Measurements from ENCODE around the gene SLIT3.
"Not testable (repeated sequence)": the region's sequence is repeated elsewhere in the genome, so short reads cannot be mapped to it uniquely, and the experiment has no call there.

The SLIT3 gene

DNA sequence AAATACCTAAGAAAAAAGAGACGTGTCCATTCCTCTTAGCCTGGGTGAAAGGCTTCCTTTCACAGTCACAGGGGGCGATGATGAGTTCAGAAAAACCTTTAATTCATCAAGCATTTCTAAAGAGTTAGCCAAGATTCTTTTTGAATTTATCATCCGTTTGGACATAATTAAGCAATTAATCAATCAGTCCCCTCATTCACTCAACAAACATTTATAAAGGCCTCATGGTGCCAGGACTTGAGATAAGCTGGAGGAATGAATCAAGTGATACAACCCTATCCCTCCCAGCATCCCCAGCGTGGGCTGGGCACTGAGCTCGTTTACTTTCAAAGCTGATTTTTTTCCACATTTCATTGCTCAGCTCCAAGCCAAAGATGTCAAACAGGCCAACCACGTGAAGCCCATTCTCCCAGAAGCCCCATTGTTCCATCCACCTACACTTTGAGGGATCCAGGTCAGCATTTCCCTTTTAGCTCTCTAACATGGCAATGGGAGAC, 140.5 kb downstream of the SLIT3 start:
- no peak overlapping the region for H3K4me3 ChIP-seq (ENCODE audit: low read length)
- no peak for DNase-seq (ENCODE audit: low read depth, low spot score)

DNA sequence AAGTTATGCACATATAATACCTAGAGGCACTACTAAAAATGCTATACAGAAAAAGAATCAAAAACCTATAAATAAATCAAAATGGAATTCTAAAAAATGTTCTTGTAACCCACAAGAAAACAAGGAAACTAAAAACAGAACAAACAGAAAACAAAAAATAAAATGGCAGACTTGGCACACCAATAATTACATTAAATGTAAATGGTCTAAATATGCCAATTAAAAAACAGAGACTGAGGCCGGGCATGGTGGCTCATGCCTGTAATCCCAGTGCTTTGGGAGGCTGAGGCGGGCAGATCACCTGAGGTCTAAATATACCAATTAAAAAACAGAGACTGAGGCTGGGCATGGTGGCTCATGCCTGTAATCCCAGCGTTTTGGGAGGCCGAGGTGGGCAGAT, 142.2 kb downstream of the SLIT3 start:
- H3K4me3 ChIP-seq (ENCODE audit: low read length), result no peak overlapping the region
- DNase-seq (ENCODE audit: low read depth, low spot score), result no peak

DNA sequence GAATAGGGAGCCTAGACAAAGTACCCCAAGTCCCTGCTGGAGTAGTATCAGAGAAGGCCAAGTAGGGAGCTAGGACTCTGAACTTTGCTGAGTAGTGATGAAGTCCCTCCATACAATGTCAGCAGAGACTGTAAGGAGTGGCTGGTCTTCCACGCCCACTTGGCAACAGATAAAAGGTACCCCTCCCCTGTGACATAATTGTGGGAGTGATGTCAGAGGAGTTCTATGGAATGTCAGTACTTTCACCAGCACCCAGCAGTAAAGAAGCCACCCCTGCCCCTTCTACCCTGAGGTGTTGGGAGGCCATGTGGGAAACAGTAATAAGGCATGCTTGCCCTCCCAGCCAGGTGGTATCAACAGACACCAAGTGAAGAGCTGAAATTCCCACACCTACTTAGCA, 143.9 kb downstream of the SLIT3 start:
- H3K4me3 ChIP-seq (ENCODE audit: low read length), result no peak overlapping the region
- no peak for DNase-seq (ENCODE audit: low read depth, low spot score)

DNA sequence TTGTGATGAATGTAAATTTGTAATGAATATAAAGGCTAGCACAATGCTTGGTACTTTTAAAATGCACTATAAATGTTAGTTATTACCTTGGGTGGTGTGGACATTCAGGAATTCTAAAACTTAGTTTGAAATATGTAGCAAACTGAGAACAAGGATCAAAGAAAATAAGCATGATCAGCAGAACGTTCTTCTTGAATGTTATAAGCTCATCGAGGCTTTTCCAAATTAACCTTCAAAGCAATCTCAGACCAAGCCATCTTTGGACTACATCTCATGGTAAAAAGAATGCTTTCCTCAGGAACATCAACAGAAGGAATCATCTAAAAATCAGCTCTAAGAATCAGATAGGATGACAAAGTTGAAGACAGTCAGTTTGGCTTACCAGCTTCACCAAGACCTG, 146.3 kb downstream of the SLIT3 start:
- H3K4me3 ChIP-seq (ENCODE audit: low read length), result no peak overlapping the region
- DNase-seq (ENCODE audit: low read depth, low spot score), result no peak

- H3K4me3 ChIP-seq (ENCODE audit: low read length), result no peak overlapping the region
- DNase-seq (ENCODE audit: low read depth, low spot score), result no peak
Measured at GRCh38 chr5:169153405-169153804, 147.5 kb downstream of the SLIT3 start.

DNA sequence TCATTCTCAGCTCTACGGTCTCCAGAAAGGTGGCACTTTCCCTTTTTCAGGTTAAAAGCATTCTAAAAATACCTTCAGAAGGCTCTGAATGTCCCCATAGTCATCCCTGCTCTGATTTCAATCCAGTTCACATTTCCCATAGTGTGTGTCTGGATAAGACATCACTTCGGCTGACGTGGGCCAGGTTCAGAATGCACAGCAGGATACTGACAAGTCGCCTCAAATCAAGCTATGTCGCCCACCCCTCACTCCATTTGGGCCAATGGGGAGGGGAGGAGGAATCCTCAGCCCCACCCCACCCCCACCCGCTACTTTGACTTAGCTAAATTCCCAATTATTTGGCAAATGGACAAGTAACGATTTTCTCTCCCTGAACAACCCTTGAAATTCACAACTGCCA, 148.0 kb downstream of the SLIT3 start:
- no peak for DNase-seq (ENCODE audit: low read depth, low spot score)

DNA sequence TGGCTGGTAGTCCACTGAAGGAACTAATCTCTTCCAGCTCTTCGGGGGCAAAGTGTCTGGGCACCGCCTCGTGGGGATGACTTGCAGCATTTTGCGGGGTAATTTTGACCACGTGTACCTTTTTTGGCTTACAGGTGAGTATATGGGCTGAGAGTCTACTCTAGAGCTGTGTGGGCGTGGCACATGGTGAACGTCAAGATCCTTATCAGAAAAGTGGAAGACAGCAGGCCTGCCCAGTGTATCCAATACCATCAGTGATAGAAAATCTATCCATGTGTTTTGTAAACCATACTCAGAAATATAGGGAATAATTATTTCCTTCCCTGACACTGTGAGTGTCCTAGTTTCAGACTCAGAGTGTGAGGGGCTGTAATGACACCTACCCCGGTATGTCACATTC, 148.5 kb downstream of the SLIT3 start:
- DNase-seq (ENCODE audit: low read depth, low spot score), result no peak
- H3K4me3 ChIP-seq (ENCODE audit: low read length), result no peak overlapping the region

More for the DNA sequence above, 148.0 kb downstream of the SLIT3 start:
- no peak overlapping the region for H3K4me3 ChIP-seq (ENCODE audit: low read length)

GRCh38 chr5:169151051-169151805, 149.7 kb downstream of the SLIT3 start:
- no peak for DNase-seq (ENCODE audit: low read depth, low spot score)
- H3K4me3 ChIP-seq (ENCODE audit: low read length), result no peak overlapping the region

GRCh38 chr5:169150108-169150507, 150.8 kb downstream of the SLIT3 start:
- no peak for DNase-seq (ENCODE audit: low read depth, low spot score)
- H3K4me3 ChIP-seq (ENCODE audit: low read length), result no peak overlapping the region

DNA sequence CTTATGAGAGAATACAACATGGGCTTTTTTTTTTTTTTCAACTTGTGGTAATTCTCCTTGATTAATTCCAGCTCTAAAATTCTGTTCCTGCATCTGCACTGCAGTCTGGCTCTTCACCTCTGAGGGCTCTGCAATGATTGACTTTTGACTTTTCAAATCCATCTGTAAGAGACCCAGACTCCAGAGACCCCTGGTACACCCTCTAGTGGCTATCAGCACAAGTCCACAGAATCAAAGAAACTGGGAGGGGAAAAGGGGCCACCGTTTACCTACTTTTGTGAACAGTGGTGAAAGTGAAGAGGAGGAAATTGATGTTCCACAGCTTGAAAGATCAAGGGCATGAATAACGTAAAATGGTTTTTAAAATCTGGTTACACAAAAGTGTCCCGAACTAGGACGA, 151.6 kb downstream of the SLIT3 start:
- peak; percentile 11 for DNase-seq (ENCODE audit: low read depth, low spot score)
- no peak overlapping the region for H3K4me3 ChIP-seq (ENCODE audit: low read length)

GRCh38 chr5:169148138-169148740, 152.7 kb downstream of the SLIT3 start:
- no peak for DNase-seq (ENCODE audit: low read depth, low spot score)
- no peak overlapping the region for H3K4me3 ChIP-seq (ENCODE audit: low read length)

- H3K4me3 ChIP-seq (ENCODE audit: low read length), result no peak overlapping the region
Measured at GRCh38 chr5:169147534-169147933, 153.4 kb downstream of the SLIT3 start.

GRCh38 chr5:169146158-169146557, 154.8 kb downstream of the SLIT3 start:
- DNase-seq (ENCODE audit: low read depth, low spot score), result no peak
- H3K4me3 ChIP-seq (ENCODE audit: low read length), result no peak overlapping the region

More at GRCh38 chr5:169147534-169147933, 153.4 kb downstream of the SLIT3 start:
- no peak for DNase-seq (ENCODE audit: low read depth, low spot score)

- no peak overlapping the region for H3K4me3 ChIP-seq (ENCODE audit: low read length)
- no peak for DNase-seq (ENCODE audit: low read depth, low spot score)
Measured at GRCh38 chr5:169142264-169142970, 158.5 kb downstream of the SLIT3 start.

DNA sequence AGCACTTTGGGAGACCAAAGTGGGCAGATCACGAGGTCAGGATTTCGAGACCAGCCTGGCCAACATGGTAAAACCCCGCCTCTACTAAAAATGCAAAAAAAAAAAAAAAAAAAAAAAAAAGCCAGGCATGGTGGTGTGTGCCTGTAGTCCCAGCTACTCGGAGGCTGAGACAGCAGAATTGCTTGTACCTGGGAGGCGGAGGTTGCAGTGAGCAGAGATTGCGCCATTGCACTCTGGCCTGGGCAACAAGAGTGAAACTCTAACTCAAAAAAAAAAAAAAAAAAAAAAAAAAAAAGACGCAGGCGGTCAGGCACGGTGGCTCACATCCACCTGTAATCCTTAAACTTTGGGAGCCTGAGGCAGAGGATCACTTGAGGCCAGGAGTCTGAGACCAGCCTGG, 160.7 kb downstream of the SLIT3 start:
- DNase-seq (ENCODE audit: low read depth, low spot score); H3K4me3 ChIP-seq (ENCODE audit: low read length): not testable (repeated sequence)

GRCh38 chr5:169139480-169140050, 161.4 kb downstream of the SLIT3 start:
- DNase-seq (ENCODE audit: low read depth, low spot score), result no peak
- no peak overlapping the region for H3K4me3 ChIP-seq (ENCODE audit: low read length)

DNA sequence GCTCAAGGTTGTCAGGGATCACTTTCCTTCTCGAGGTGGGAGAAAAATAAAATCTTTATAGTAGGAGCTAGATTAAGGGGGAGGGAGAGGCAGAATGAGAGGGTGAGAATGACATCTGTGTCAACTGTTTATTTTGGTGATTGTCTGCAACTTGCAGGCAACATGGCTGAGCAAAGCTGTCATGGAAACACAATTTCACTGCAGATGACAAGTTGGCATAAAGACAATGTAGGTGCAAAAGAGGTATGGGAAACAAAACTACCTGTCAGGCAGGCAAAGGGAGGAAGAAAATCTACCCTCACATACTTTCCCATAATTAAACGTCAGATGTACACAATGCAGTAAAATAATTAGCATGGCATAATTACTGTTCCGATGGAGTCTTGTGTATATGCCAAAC, 167.4 kb downstream of the SLIT3 start:
- DNase-seq (ENCODE audit: low read depth, low spot score), result no peak
- H3K4me3 ChIP-seq (ENCODE audit: low read length), result no peak overlapping the region

DNA sequence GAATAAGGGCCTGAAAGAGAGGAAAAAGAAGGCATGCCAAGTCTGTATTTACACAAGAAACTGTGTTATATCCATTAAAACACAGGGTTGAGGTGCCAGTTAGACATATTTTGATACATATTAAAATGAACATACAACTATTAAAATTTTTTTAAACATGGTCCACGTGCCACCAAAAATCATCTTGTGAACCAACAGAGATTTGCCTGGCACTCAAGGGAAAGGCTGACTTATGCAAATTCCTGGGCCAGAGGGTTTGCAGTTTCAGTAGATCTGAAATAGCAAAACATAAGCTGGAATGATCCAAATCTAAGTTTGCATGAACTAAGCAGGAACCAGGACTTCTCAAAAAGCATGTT, 168.7 kb downstream of the SLIT3 start:
- DNase-seq (ENCODE audit: low read depth, low spot score), result no peak
- no peak overlapping the region for H3K4me3 ChIP-seq (ENCODE audit: low read length)

GRCh38 chr5:169131616-169132301, 169.2 kb downstream of the SLIT3 start:
- DNase-seq (ENCODE audit: low read depth, low spot score), result no peak
- no peak overlapping the region for H3K4me3 ChIP-seq (ENCODE audit: low read length)

Data from Jurkat, Clone E6-1 (cell line).